ENCODE results near the gene TMEM205. TPM values are rescaled to one million over a fixed set of nuclear protein-coding genes. Genes with fewer than 3 reads are reported as not detected.

TMEM205 gene
- total and polyA plus RNA-seq, 2 of the 8 experiments (the other 6 are each of a cell fraction or from before 2014, with no cell fraction given), result 73.5 to 423 TPM

DNA sequence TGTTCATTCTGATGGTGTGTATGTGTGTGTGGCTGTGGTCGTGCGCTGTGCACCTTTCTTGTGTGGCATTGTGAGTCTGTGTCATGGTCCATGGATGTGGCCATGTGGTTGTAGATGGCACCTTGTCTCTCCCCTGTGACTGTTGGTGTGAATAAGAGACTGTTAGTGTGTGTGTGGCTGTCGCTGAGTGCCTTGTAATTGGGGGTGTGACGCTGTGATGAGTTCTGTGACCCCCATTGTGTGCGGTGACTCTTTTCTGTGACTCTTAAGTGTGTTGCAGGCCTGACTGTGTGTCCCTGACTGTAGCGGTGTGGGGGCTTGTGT is 10.0 kb upstream of the TMEM205 start (continued):
- no peak for TF ChIP-seq BACH1 (IDR thresholded peaks at IDR 0.05; ENCODE audit: low read length)
